Measurements from ENCODE around the gene CALHM5.

CALHM5 gene

GRCh38 chr6:116553451-116553850 lies 42.0 kb downstream of the CALHM5 start, which contains the start of gene CALHM4:
Gene CALHM4, plus strand, starts transcription at chr6:116553751. Its CDS starts 43 bp downstream, at chr6:116553794.
- Histone ChIP-seq H3K9me3 (ENCODE audit: insufficient read depth, low read depth, low read length) (no peaks in the 10 kb centered on the region), H3K4me1 (ENCODE audit: insufficient read depth, low read length) (no peaks in the 10 kb centered on the region), H3K27ac (ENCODE audit: low read depth, low read length) (no peak within 1 kb of the TSS), H3K9ac (ENCODE audit: low read depth, low read length) (no peak within 1 kb of the TSS), H3K4me3 (ENCODE audit: low read length) (no peak within 1 kb of the TSS), H3K36me3 (ENCODE audit: insufficient read depth, low read length) (no peaks in the 10 kb centered on the region), H3K27me3 (ENCODE audit: insufficient read depth, low read length) (no peaks in the 10 kb centered on the region)

DNA sequence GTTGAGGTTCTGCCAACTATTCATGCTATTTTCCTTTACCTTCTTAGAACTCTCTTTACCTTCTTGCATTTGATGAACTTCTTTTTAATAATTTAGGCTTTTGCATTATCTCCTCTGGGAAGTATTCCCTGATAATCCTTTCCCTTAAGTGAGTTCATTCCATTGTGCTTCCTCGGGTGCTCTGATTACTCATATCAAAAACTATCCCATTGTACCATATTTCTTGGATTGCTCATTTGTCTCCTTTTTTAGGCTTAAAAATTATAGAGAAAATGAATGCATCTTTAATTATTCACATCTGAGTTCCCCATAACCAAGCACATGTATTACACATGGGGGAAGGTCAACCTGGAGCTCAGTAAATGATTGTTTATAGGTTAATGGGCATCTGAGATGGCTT lies 44.6 kb downstream of the CALHM5 start:
- Histone ChIP-seq H3K4me1 (ENCODE audit: insufficient read depth, low read length) (no peaks in the 10 kb centered on the region), H3K36me3 (ENCODE audit: insufficient read depth, low read length) (no peaks in the 10 kb centered on the region), H3K9ac (ENCODE audit: low read depth, low read length) (no peak overlapping the region), H3K4me3 (ENCODE audit: low read length) (no peak overlapping the region), H3K27me3 (ENCODE audit: insufficient read depth, low read length) (no peaks in the 10 kb centered on the region), H3K27ac (ENCODE audit: low read depth, low read length) (no peak overlapping the region), H3K9me3 (ENCODE audit: insufficient read depth, low read depth, low read length) (no peaks in the 10 kb centered on the region)
- WGBS: 86% methylated on average over 1 of the region's 1 CpG

- no peaks in the 10 kb centered on the region for H3K27me3 ChIP-seq (ENCODE audit: insufficient read depth, low read length)
- no peak overlapping the region for H3K9ac ChIP-seq (ENCODE audit: low read depth, low read length)
- H3K4me3 ChIP-seq (ENCODE audit: low read length): no peak overlapping the region
- H3K27ac ChIP-seq (ENCODE audit: low read depth, low read length): no peak overlapping the region
- no peaks in the 10 kb centered on the region for H3K36me3 ChIP-seq (ENCODE audit: insufficient read depth, low read length)
- H3K9me3 ChIP-seq (ENCODE audit: insufficient read depth, low read depth, low read length): no peaks in the 10 kb centered on the region
- H3K4me1 ChIP-seq (ENCODE audit: insufficient read depth, low read length): no peaks in the 10 kb centered on the region
- 88% methylated on average over 5 of the region's 5 CpGs for WGBS
Measured at GRCh38 chr6:116556814-116557415, 45.5 kb downstream of the CALHM5 start.

DNA sequence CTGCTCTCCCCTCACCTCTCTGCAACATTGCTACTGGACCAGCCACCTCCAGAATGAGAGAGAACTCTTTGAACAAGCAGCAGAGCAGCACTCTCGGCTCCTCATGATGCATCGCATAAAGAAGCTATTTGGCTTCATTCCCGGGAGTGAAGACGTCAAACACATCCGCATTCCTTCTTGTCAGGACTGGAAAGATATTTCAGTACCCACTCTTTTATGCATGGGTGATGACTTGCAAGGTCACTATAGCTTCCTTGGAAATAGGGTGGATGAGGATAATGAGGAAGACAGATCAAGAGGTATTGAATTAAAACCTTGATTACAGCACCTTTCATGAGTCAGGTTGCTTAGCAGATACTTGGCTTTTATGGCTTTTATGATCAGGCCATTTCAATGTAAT lies 46.5 kb downstream of the CALHM5 start:
- Histone ChIP-seq H3K4me1 (ENCODE audit: insufficient read depth, low read length) (no peaks in the 10 kb centered on the region), H3K4me3 (ENCODE audit: low read length) (no peak overlapping the region), H3K27ac (ENCODE audit: low read depth, low read length) (no peak overlapping the region), H3K9me3 (ENCODE audit: insufficient read depth, low read depth, low read length) (no peaks in the 10 kb centered on the region), H3K36me3 (ENCODE audit: insufficient read depth, low read length) (no peaks in the 10 kb centered on the region), H3K9ac (ENCODE audit: low read depth, low read length) (no peak overlapping the region), H3K27me3 (ENCODE audit: insufficient read depth, low read length) (no peaks in the 10 kb centered on the region)
- 83% methylated on average over 5 of the region's 5 CpGs for WGBS

- Histone ChIP-seq H3K36me3 (ENCODE audit: insufficient read depth, low read length) (no peaks in the 10 kb centered on the region), H3K4me1 (ENCODE audit: insufficient read depth, low read length) (no peaks in the 10 kb centered on the region), H3K4me3 (ENCODE audit: low read length) (no peak overlapping the region), H3K9ac (ENCODE audit: low read depth, low read length) (no peak overlapping the region), H3K27me3 (ENCODE audit: insufficient read depth, low read length) (no peaks in the 10 kb centered on the region), H3K9me3 (ENCODE audit: insufficient read depth, low read depth, low read length) (no peaks in the 10 kb centered on the region), H3K27ac (ENCODE audit: low read depth, low read length) (no peak overlapping the region)
- 100% methylated on average over 1 of the region's 2 CpGs for WGBS
Measured at GRCh38 chr6:116560130-116560529, 48.7 kb downstream of the CALHM5 start.

DNA sequence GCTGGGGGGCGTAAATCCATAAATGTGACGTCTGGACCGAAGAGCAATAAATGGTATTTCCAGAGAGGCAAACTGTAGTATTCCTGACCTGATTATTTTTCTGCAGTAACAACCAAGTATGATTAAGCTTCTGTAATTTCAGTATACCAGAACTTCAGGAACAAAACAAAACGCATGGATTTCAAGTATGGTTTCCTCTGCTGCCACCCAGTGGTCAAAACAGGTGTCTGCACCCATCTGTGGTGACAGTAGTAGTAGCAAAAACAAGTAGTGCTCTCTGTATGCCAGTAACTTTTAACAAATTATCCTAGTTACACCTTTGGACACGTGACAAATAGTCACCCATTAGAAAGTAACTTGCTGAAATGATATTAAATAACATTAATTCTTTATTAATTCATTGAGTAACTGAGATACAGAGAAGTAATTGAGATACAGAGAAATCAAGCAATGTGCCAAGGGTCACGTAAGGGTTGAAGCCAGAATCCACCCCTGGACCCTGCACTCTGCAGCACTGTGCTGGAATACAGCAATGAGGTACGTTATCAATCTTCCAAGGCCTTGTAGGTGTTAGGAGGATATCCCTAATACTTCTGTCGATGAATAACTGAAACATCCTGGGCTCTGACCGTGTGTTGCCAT lies 50.1 kb downstream of the CALHM5 start:
- Histone ChIP-seq H3K36me3 (ENCODE audit: insufficient read depth, low read length) (no peaks in the 10 kb centered on the region), H3K4me1 (ENCODE audit: insufficient read depth, low read length) (no peaks in the 10 kb centered on the region), H3K4me3 (ENCODE audit: low read length) (no peak overlapping the region), H3K27me3 (ENCODE audit: insufficient read depth, low read length) (no peaks in the 10 kb centered on the region), H3K27ac (ENCODE audit: low read depth, low read length) (no peak overlapping the region), H3K9ac (ENCODE audit: low read depth, low read length) (no peak overlapping the region), H3K9me3 (ENCODE audit: insufficient read depth, low read depth, low read length) (no peaks in the 10 kb centered on the region)
- 61% methylated on average over 8 of the region's 9 CpGs for WGBS

DNA sequence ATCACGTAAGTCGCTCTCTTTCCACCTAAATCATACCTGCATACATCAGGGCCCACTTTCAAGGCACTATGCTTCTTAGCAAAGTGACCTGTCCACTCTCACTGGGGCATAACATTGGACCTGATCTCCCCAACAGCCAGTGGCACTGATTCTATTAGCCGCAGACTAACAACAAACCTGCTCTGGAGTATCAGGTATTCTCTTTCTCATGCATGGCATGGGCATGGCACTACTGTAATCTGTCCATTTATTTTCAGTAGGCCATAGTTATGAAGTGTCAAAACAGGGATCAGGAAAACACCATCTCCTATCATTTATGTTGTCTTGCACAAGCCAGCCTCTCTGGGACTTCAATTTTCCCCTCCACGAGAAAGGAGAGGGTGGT lies 50.6 kb downstream of the CALHM5 start:
- no peaks in the 10 kb centered on the region for H3K27me3 ChIP-seq (ENCODE audit: insufficient read depth, low read length)
- H3K36me3 ChIP-seq (ENCODE audit: insufficient read depth, low read length): no peaks in the 10 kb centered on the region
- H3K9ac ChIP-seq (ENCODE audit: low read depth, low read length): no peak overlapping the region
- no peak overlapping the region for H3K27ac ChIP-seq (ENCODE audit: low read depth, low read length)
- no peak overlapping the region for H3K4me3 ChIP-seq (ENCODE audit: low read length)
- H3K9me3 ChIP-seq (ENCODE audit: insufficient read depth, low read depth, low read length): no peaks in the 10 kb centered on the region
- 96% methylated on average over 3 of the region's 4 CpGs for WGBS
- H3K4me1 ChIP-seq (ENCODE audit: insufficient read depth, low read length): no peaks in the 10 kb centered on the region

DNA sequence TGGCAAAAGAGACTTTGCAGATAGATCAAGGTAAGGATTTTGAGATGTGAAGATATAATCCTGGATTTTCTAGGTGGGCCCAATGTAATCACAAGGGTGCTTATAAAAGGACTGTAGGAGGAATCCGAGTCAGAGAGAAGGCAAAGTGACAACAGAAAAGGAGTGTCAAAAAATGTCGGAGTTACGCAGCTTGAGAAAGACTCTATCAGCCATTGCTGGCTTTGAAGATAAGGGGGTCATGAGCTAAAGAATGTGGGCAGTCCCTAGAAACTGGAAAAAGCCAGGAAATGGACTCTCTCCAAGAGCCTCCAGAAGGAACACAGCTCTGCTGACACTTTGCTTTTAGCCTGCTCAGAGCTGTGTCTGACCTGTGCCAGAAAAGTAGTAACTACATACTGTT lies 51.2 kb downstream of the CALHM5 start:
- no peaks in the 10 kb centered on the region for H3K36me3 ChIP-seq (ENCODE audit: insufficient read depth, low read length)
- H3K4me3 ChIP-seq (ENCODE audit: low read length): no peak overlapping the region
- 70% methylated on average over 3 of the region's 3 CpGs for WGBS
- H3K4me1 ChIP-seq (ENCODE audit: insufficient read depth, low read length): no peaks in the 10 kb centered on the region
- no peak overlapping the region for H3K9ac ChIP-seq (ENCODE audit: low read depth, low read length)
- no peaks in the 10 kb centered on the region; the same call in 1 of the 2 replicates for H3K27me3 ChIP-seq (ENCODE audit: insufficient read depth, low read length)
- no peaks in the 10 kb centered on the region for H3K9me3 ChIP-seq (ENCODE audit: insufficient read depth, low read depth, low read length)
- H3K27ac ChIP-seq (ENCODE audit: low read depth, low read length): no peak overlapping the region

DNA sequence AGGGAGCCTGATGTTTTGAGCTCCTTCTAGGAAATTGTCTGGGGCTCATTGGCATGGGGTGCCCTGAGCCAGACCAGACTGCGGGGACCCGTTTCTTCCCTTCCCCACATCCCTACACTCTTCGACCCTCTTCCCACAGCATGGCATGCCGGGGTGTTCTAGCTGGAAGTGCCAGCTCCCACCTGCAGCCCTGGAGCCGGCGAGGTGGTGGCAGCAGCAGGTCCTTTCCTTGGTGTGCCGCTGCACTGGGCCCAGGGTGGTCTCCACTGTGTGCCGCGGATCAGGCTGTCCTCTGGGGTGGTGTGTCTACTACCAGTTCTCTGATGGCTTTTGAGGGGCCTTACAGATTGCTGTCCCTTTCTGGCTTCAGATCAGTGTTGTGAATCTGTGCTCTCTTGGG lies 52.4 kb downstream of the CALHM5 start:
- Histone ChIP-seq H3K9me3 (ENCODE audit: insufficient read depth, low read depth, low read length) (no peaks in the 10 kb centered on the region), H3K27me3 (ENCODE audit: insufficient read depth, low read length) (no peaks in the 10 kb centered on the region; the same call in 1 of the 2 replicates), H3K4me3 (ENCODE audit: low read length) (no peak overlapping the region), H3K4me1 (ENCODE audit: insufficient read depth, low read length) (no peaks in the 10 kb centered on the region), H3K9ac (ENCODE audit: low read depth, low read length) (no peak overlapping the region), H3K36me3 (ENCODE audit: insufficient read depth, low read length) (no peaks in the 10 kb centered on the region), H3K27ac (ENCODE audit: low read depth, low read length) (no peak overlapping the region)
- WGBS: 93% methylated on average over 9 of the region's 9 CpGs

DNA sequence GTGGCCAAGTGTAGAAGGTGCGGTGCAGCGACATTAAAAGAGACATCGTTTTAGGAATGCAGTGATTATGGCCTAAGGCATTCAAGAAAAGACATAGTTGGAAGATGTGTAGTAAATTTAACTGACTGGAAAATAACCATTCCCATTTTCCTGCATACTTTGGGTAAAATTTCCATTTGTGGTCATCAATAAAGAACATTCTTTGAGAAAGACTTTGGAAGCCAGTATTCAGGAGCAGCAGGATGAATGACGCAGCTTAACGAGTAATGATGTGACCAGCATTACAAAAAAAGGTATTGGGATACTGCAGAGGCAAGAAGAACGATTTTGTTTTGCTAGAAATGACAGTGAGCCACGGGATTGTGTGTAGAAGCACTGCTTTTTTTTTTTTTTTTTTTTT lies 52.9 kb downstream of the CALHM5 start:
- H3K4me1 ChIP-seq (ENCODE audit: insufficient read depth, low read length): no peaks in the 10 kb centered on the region
- no peak overlapping the region for H3K4me3 ChIP-seq (ENCODE audit: low read length)
- H3K9me3 ChIP-seq (ENCODE audit: insufficient read depth, low read depth, low read length): no peaks in the 10 kb centered on the region
- H3K9ac ChIP-seq (ENCODE audit: low read depth, low read length): no peak overlapping the region
- H3K27ac ChIP-seq (ENCODE audit: low read depth, low read length): no peak overlapping the region
- no peaks in the 10 kb centered on the region for H3K36me3 ChIP-seq (ENCODE audit: insufficient read depth, low read length)
- WGBS: 88% methylated on average over 7 of the region's 7 CpGs
- no peaks in the 10 kb centered on the region; the same call in 1 of the 2 replicates for H3K27me3 ChIP-seq (ENCODE audit: insufficient read depth, low read length)

- Histone ChIP-seq H3K36me3 (ENCODE audit: insufficient read depth, low read length) (no peaks in the 10 kb centered on the region), H3K9me3 (ENCODE audit: insufficient read depth, low read depth, low read length) (no peaks in the 10 kb centered on the region), H3K4me1 (ENCODE audit: insufficient read depth, low read length) (0 out of 2 replicates have a peak, but pooled peaks cover 5% of the 10 kb centered on the region), H3K27me3 (ENCODE audit: insufficient read depth, low read length) (no peaks in the 10 kb centered on the region; the same call in 1 of the 2 replicates), H3K4me3 (ENCODE audit: low read length) (no peak overlapping the region), H3K9ac (ENCODE audit: low read depth, low read length) (no peak overlapping the region), H3K27ac (ENCODE audit: low read depth, low read length) (no peak overlapping the region)
- 94% methylated on average over 42 of the region's 42 CpGs for WGBS
Measured at GRCh38 chr6:116564921-116565872, 53.8 kb downstream of the CALHM5 start.

All from HUES64 (cell line).